ENCODE measurements around the gene FKBP8. TPM values are rescaled to one million over a fixed set of nuclear protein-coding genes. Genes with fewer than 3 reads are reported as not detected.

The FKBP8 gene
- total RNA-seq, 2 experiments from 2014 or later, result 232 to 236 TPM

GRCh38 chr19:18586306-18586705 lies 42.9 kb upstream of the FKBP8 start:
- intact Hi-C loops (cut with micrococcal nuclease), result loop anchor here (5.0 kb wide), 2 partner anchors 44 to 246 kb away; partner anchors contain the start of genes FKBP8 and UPF1
- H3K36me3 Mint-ChIP-seq, result peaks cover 5% of the 10 kb centered on the region
- no peak overlapping the region for H3K4me3 Mint-ChIP-seq
- ChIA-PET CTCF (interaction anchor here (0.8 to 1.5 kb wide), 4 partner anchors 8 to 261 kb away, joined by 3 to 5 read pairs (median 4); no protein-coding TSS in a partner anchor), POLR2A (interaction anchor here (1.0 kb wide), 1 partner anchor 15 kb away, joined by 4 read pairs; the partner anchor contains the start of gene UBA52)
- DNase-seq, result no peak
- no peaks in the 10 kb centered on the region for H3K27me3 Mint-ChIP-seq
- H3K4me1 Mint-ChIP-seq (ENCODE audit: low read depth), result peaks cover 29% of the 10 kb centered on the region
- no peak overlapping the region for H3K27ac Mint-ChIP-seq
- H3K9me3 Mint-ChIP-seq, result no peaks in the 10 kb centered on the region

DNA sequence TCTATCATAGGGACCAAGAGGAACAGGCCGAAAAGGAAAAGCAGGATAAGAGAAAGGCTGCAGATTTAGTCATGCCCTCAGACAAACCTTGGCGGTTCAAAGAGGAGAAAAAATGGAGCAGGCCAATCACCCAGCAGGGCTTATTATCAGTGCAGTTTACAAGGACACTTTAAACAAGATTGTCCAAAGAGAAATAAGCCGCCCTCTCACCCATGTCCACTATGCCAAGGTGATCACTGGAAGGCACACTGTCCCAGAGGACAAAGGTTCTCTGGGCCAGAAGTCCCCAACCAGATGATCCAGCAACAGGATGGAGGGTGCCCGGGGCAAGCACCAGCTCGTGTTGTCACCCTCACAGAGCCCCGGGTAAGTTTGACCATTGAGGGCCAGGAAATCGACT lies 36.9 kb upstream of the FKBP8 start:
- H3K9me3 Mint-ChIP-seq, result no peaks in the 10 kb centered on the region
- H3K27ac Mint-ChIP-seq, result no peak overlapping the region
- peaks cover 1% of the 10 kb centered on the region for H3K4me1 Mint-ChIP-seq (ENCODE audit: low read depth)
- no peaks in the 10 kb centered on the region for H3K27me3 Mint-ChIP-seq
- DNase-seq, result no peak
- intact Hi-C loops (cut with micrococcal nuclease), result no loop called here
- CTCF ChIA-PET, result interaction anchor here (2.0 kb wide), 1 partner anchor 9 kb away, joined by 8 read pairs; the partner anchor contains the start of gene REX1BD
- H3K36me3 Mint-ChIP-seq, result peaks cover 13% of the 10 kb centered on the region
- POLR2A ChIA-PET, result interaction anchor here (1.3 kb wide), 1 partner anchor 9 kb away, joined by 3 read pairs; the partner anchor contains the start of gene REX1BD
- H3K4me3 Mint-ChIP-seq, result no peak overlapping the region

DNA sequence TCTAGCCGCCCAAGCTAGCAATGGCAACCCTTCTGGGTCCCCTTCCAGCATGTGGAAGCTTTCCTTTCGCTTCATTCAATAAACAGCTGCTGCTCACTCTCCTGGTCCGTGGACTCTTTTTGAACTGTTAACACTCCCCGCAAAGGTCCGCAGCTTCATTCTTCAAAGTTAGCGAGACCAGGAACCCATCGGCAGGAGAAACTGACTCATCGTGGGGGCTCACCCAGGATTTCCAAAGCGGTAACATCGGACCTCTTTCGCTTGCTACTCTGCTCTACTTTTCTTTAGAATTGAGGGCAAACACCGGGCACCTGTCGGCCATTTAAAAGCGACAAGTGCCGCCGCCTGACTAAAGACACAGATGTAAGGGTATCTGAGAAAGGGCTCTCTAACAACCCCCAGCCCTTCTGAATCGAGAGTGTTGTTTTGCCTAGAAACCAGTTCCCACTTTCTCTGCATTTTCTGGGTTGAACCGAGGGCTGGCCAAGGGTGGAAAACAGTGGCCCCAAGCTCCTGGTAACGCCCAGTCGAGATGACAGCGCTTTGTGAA lies 34.1 kb upstream of the FKBP8 start:
- Mint-ChIP-seq H3K36me3 (peaks cover 38% of the 10 kb centered on the region), H3K27me3 (no peaks in the 10 kb centered on the region), H3K4me1 (ENCODE audit: low read depth) (peaks cover 18% of the 10 kb centered on the region), H3K9me3 (no peaks in the 10 kb centered on the region), H3K4me3 (no peak overlapping the region), H3K27ac (no peak overlapping the region)
- DNase-seq, result no peak
- ChIA-PET POLR2A (no interaction called here), CTCF (interaction anchor here (1.1 to 2.6 kb wide), 2 partner anchors 10 to 12 kb away, joined by 3 to 9 read pairs; no protein-coding TSS in a partner anchor)
- intact Hi-C loops (cut with micrococcal nuclease), result no loop called here

GRCh38 chr19:18576383-18576782 lies 33.0 kb upstream of the FKBP8 start:
- Mint-ChIP-seq H3K4me1 (ENCODE audit: low read depth) (peaks cover 20% of the 10 kb centered on the region), H3K27ac (no peak overlapping the region), H3K4me3 (no peak overlapping the region), H3K9me3 (no peaks in the 10 kb centered on the region), H3K27me3 (no peaks in the 10 kb centered on the region), H3K36me3 (peaks cover 42% of the 10 kb centered on the region)
- intact Hi-C loops (cut with micrococcal nuclease), result no loop called here
- ChIA-PET CTCF (interaction anchor here (2.6 kb wide), 1 partner anchor 13 kb away, joined by 9 read pairs; no protein-coding TSS in a partner anchor), POLR2A (no interaction called here)
- DNase-seq, result no peak

DNA sequence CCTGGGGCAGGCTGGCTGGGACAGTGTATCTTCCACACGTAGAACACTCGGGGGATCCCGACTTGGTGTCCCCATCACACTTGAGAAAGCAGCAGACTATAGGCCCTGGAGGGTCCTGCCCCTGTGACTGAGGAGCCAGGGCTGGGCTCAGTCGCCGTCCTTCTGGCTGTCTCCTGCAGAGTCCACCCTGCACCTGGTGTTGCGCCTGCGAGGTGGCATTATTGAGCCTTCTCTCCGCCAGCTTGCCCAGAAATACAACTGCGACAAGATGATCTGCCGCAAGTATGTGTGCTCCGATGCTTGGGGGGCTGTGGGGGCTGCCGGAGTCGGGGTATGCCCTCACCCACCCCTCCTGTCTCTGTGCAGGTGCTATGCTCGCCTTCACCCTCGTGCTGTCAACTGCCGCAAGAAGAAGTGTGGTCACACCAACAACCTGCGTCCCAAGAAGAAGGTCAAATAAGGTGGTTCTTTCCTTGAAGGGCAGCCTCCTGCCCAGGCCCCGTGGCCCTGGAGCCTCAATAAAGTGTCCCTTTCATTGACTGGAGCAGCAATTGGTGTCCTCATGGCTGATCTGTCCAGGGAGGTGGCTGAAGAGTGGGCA lies 31.4 kb upstream of the FKBP8 start:
- intact Hi-C loops (cut with micrococcal nuclease), result no loop called here
- Mint-ChIP-seq H3K9me3 (no peaks in the 10 kb centered on the region), H3K36me3 (peaks cover 45% of the 10 kb centered on the region), H3K27me3 (no peaks in the 10 kb centered on the region), H3K4me1 (ENCODE audit: low read depth) (peaks cover 23% of the 10 kb centered on the region), H3K27ac (no peak overlapping the region), H3K4me3 (no peak overlapping the region)
- ChIA-PET CTCF (no interaction called here), POLR2A (no interaction called here)
- no peak for DNase-seq

GRCh38 chr19:18571564-18572344 lies 28.4 kb upstream of the FKBP8 start, which contains the start of gene UBA52:
UBA52 (plus strand) TSS chr19:18571857; CDS start chr19:18573301, 1,444 bp downstream.
- peak within 1 kb of the TSS; percentile 91 for H3K4me3 Mint-ChIP-seq
- peaks cover 54% of the 10 kb centered on the region for H3K36me3 Mint-ChIP-seq
- ChIA-PET POLR2A (interaction anchor here (0.8 to 4.3 kb wide), 9 partner anchors 12 to 348 kb away, joined by 3 to 28 read pairs (median 6); partner anchors contain the start of genes COPE, DDX49, ELL and FKBP8), CTCF (interaction anchor here (0.7 to 3.6 kb wide), 15 partner anchors 9 to 348 kb away, joined by 3 to 46 read pairs (median 5); partner anchors contain the start of genes COPE, DDX49, ELL and REX1BD)
- H3K4me1 Mint-ChIP-seq (ENCODE audit: low read depth), result peaks cover 23% of the 10 kb centered on the region
- H3K27me3 Mint-ChIP-seq, result no peaks in the 10 kb centered on the region
- intact Hi-C loops (cut with micrococcal nuclease), result loop anchor here (1.0 to 2.0 kb wide), 6 partner anchors 14 to 348 kb away; partner anchors contain the start of genes COPE, DDX49, ELL and KXD1
- peak within 1 kb of the TSS; percentile 92 for H3K27ac Mint-ChIP-seq
- DNase-seq, result peak; percentile 99
- no peaks in the 10 kb centered on the region for H3K9me3 Mint-ChIP-seq

GRCh38 chr19:18568367-18568766 lies 25.0 kb upstream of the FKBP8 start:
- H3K4me3 Mint-ChIP-seq, result no peak overlapping the region
- H3K27me3 Mint-ChIP-seq, result no peaks in the 10 kb centered on the region
- peaks cover 51% of the 10 kb centered on the region for H3K36me3 Mint-ChIP-seq
- H3K9me3 Mint-ChIP-seq, result no peaks in the 10 kb centered on the region
- no peak for DNase-seq
- POLR2A ChIA-PET, result interaction anchor here (0.7 kb wide), 1 partner anchor 11 kb away, joined by 3 read pairs; the partner anchor contains the start of gene KXD1
- intact Hi-C loops (cut with micrococcal nuclease), result no loop called here
- CTCF ChIA-PET, result no interaction called here
- H3K27ac Mint-ChIP-seq, result no peak overlapping the region
- H3K4me1 Mint-ChIP-seq (ENCODE audit: low read depth), result peaks cover 13% of the 10 kb centered on the region

GRCh38 chr19:18566953-18567352 lies 23.6 kb upstream of the FKBP8 start:
- intact Hi-C loops (cut with micrococcal nuclease), result no loop called here
- Mint-ChIP-seq H3K4me3 (no peak overlapping the region), H3K36me3 (peaks cover 46% of the 10 kb centered on the region), H3K27ac (no peak overlapping the region), H3K27me3 (no peaks in the 10 kb centered on the region), H3K4me1 (ENCODE audit: low read depth) (peaks cover 3% of the 10 kb centered on the region), H3K9me3 (no peaks in the 10 kb centered on the region)
- DNase-seq, result no peak
- ChIA-PET CTCF (no interaction called here), POLR2A (interaction anchor here (0.5 kb wide), 1 partner anchor 380 kb away, joined by 3 read pairs; no protein-coding TSS in a partner anchor)

DNA sequence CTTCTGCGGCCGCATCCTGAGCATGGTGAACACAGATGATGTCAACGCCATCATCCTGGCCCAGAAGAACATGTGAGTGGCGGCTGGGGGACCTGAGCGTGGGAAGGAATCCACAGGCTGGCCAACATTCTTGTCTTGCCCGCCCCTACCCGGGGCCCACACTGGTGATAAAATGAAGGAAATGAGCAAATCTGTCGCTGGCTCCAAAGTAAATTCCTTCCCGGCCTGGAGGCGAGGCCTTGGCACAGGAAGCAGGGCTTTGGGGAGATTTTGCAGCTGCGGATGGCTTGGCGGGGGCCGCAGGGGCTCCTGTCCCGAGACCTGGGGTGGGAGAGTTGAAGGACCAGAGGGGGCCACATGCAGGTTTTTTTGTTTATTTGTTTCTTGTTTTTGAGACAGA lies 18.7 kb upstream of the FKBP8 start:
- H3K36me3 Mint-ChIP-seq, result peaks cover 35% of the 10 kb centered on the region
- intact Hi-C loops (cut with micrococcal nuclease), result no loop called here
- ChIA-PET POLR2A (no interaction called here), CTCF (interaction anchor here (0.6 to 1.2 kb wide), 2 partner anchors 10 to 45 kb away, joined by 3 to 4 read pairs; partner anchors contain the start of gene UBA52)
- H3K9me3 Mint-ChIP-seq, result no peaks in the 10 kb centered on the region
- H3K4me3 Mint-ChIP-seq, result no peak overlapping the region
- H3K27me3 Mint-ChIP-seq, result no peaks in the 10 kb centered on the region
- peaks cover 13% of the 10 kb centered on the region for H3K4me1 Mint-ChIP-seq (ENCODE audit: low read depth)
- H3K27ac Mint-ChIP-seq, result no peak overlapping the region
- DNase-seq, result no peak

DNA sequence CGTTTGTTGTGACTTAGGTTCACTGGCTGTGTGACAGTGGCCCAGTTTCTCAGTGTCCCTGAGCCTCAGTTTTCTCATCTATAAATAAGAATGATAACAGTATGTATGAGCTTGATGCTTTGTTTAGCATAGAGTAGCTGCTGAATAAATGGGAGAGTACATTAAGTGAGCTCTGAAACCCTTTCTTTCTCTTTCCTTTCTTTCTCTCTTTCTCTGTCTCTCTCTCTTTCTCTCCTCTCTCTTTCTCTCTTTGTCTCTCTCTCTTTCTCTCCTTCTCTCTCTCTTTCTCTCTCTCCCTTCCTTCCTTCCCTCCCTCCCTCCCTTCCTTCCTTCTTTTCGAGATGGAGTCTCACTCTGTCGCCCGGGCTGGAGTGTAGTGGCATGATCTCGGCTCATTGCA lies 16.3 kb upstream of the FKBP8 start:
- H3K27ac Mint-ChIP-seq, result peak overlapping the region; percentile 49
- ChIA-PET CTCF (interaction anchor here (2.3 kb wide), 1 partner anchor 39 kb away, joined by 16 read pairs; no protein-coding TSS in a partner anchor), POLR2A (interaction anchor here (1.0 kb wide), 1 partner anchor 12 kb away, joined by 4 read pairs; the partner anchor contains the start of gene UBA52)
- DNase-seq, result no peak
- intact Hi-C loops (cut with micrococcal nuclease), result no loop called here
- H3K9me3 Mint-ChIP-seq, result no peaks in the 10 kb centered on the region
- H3K27me3 Mint-ChIP-seq, result no peaks in the 10 kb centered on the region
- H3K36me3 Mint-ChIP-seq, result peaks cover 25% of the 10 kb centered on the region
- peaks cover 13% of the 10 kb centered on the region for H3K4me1 Mint-ChIP-seq (ENCODE audit: low read depth)
- H3K4me3 Mint-ChIP-seq, result peak overlapping the region; percentile 86

DNA sequence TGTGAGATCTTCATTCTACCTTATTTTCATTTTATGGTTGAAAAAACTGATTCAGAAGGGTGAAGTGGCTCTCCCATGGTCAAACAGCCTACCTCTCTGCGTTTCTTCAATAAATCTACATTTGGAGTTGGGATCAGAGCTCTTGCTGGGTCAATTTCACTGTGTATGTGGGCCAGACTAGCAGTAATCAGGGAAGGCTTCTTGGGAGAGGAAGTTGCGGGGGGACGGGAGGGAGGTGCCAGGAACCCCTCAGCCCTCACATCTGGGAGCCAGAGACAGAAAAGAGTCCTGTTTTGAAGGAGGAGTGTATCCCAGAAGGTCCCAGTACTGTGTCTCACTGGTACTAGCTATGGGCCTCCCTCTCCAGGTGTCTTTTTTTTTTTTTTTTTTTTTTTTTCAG lies 15.2 kb upstream of the FKBP8 start:
- Mint-ChIP-seq H3K4me1 (ENCODE audit: low read depth) (peaks cover 13% of the 10 kb centered on the region), H3K4me3 (peak overlapping the region; percentile 86), H3K27me3 (no peaks in the 10 kb centered on the region), H3K9me3 (no peaks in the 10 kb centered on the region), H3K36me3 (peaks cover 18% of the 10 kb centered on the region), H3K27ac (peak overlapping the region; percentile 94)
- CTCF ChIA-PET, result interaction anchor here (0.6 to 2.3 kb wide), 8 partner anchors 13 to 89 kb away, joined by 3 to 22 read pairs (median 5); partner anchors contain the start of genes FKBP8, REX1BD and UBA52
- intact Hi-C loops (cut with micrococcal nuclease), result no loop called here
- POLR2A ChIA-PET, result interaction anchor here (1.0 to 3.7 kb wide), 5 partner anchors 13 to 75 kb away, joined by 3 to 24 read pairs (median 17); partner anchors contain the start of genes ELL, FKBP8, REX1BD and UBA52
- DNase-seq, result no peak
